ENCODE data around the gene SP110. TPM values are rescaled to one million over a fixed set of nuclear protein-coding genes. Genes with fewer than 3 reads are reported as not detected.

Gene SP110
- total RNA-seq, 1 experiment from 2014 or later, result 3.5 TPM

DNA sequence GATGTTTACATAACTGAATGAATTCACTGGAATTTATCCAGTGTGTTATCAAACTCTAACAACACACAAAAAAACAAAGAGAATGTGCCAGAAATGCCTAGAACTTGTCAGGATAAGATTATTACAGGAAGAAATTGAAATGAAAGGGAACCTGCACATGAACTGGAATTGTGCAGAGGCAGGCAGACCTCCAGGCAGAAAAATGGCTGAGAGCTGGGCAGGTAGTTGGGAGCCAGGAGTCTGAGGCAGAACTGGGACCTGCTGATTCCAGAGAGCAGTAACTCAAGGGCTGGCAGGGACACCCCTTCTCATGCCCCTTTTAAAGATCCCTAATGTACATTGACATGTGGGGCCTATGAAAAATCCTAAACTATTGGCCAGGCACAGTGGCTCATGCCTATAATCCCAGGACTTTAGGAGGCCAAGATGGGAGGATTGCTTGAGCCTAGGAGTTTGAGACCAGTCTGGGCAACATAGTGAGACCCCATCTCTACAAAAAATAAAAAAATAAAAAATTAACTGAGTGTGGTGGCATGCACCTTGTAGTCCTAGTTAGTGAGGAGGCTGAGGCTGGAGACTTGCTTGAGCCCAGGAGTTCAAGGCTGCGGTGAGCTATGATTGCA lies 674 bp upstream of the SP110 start:
- ChIA-PET CTCF (interaction anchor here (0.6 kb wide), 1 partner anchor 494 kb away, joined by 4 read pairs; no protein-coding TSS in a partner anchor), POLR2A (ENCODE audit: unreplicated experiment) (no interaction called here)
- H3K27ac ChIP-seq (ENCODE audit: low read length), result peak overlapping the region; percentile 26
- H3K79me2 ChIP-seq (ENCODE audit: low read length), result no peaks in the 10 kb centered on the region
- intact Hi-C loops (cut with micrococcal nuclease), result loop anchor here (10.0 kb wide), 1 partner anchor 574 kb away; no protein-coding TSS in a partner anchor
- H3K4me3 ChIP-seq (ENCODE audit: low read length), result peak overlapping the region; percentile 83
- DNase-seq (no peak), ATAC-seq (peak; percentile 16)
- H3K36me3 ChIP-seq (ENCODE audit: low read depth, low read length), result no peaks in the 10 kb centered on the region
- H3K9me3 ChIP-seq (ENCODE audit: low read length), result no peaks in the 10 kb centered on the region
- TF ChIP-seq, protein P1, sequence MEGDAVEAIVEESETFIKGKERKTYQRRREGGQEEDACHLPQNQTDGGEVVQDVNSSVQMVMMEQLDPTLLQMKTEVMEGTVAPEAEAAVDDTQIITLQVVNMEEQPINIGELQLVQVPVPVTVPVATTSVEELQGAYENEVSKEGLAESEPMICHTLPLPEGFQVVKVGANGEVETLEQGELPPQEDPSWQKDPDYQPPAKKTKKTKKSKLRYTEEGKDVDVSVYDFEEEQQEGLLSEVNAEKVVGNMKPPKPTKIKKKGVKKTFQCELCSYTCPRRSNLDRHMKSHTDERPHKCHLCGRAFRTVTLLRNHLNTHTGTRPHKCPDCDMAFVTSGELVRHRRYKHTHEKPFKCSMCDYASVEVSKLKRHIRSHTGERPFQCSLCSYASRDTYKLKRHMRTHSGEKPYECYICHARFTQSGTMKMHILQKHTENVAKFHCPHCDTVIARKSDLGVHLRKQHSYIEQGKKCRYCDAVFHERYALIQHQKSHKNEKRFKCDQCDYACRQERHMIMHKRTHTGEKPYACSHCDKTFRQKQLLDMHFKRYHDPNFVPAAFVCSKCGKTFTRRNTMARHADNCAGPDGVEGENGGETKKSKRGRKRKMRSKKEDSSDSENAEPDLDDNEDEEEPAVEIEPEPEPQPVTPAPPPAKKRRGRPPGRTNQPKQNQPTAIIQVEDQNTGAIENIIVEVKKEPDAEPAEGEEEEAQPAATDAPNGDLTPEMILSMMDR (conservative IDR thresholded peaks at IDR 0.05; ENCODE audit: low read depth, low read length), result no peak
- TF ChIP-seq EZH2 (IDR thresholded peaks at IDR 0.05; ENCODE audit: low read length, unreplicated experiment), result no peak
- no peak for TF ChIP-seq EZH2phosphoT487 (IDR thresholded peaks at IDR 0.05; ENCODE audit: borderline replicate concordance, low read length)
- TSS peak; percentile 99 for BruUV-seq (replicated peaks)
- peak overlapping the region; percentile 86 for H3K4me2 ChIP-seq (ENCODE audit: low read length)
- H2AFZ ChIP-seq (ENCODE audit: low read length), result peak overlapping the region; percentile 92
- H3K9ac ChIP-seq (ENCODE audit: low read length), result peak overlapping the region; percentile 26
- no peaks in the 10 kb centered on the region for H4K20me1 ChIP-seq (ENCODE audit: low read length)
- no peaks in the 10 kb centered on the region for H3K9me2 ChIP-seq (replicated peaks; ENCODE audit: low read length)
- 0 out of 2 replicates have a peak, but pooled peaks cover 9% of the 10 kb centered on the region for H3K4me1 ChIP-seq (ENCODE audit: insufficient read depth, low read length)
- no peaks in the 10 kb centered on the region for H3F3A ChIP-seq (ENCODE audit: low read length, unreplicated experiment)
- no peaks in the 10 kb centered on the region for H3K27me3 ChIP-seq (ENCODE audit: low read length)

- intact Hi-C loops (cut with micrococcal nuclease), result loop anchor here (10.0 kb wide), 1 partner anchor 196 kb away; the partner anchor contains the start of gene SP100
- BruUV-seq (replicated peaks), result no TSS peak
- Histone ChIP-seq H4K20me1 (ENCODE audit: low read length) (no peaks in the 10 kb centered on the region), H3F3A (ENCODE audit: low read length, unreplicated experiment) (no peaks in the 10 kb centered on the region), H3K27ac (ENCODE audit: low read length) (no peak overlapping the region), H3K9ac (ENCODE audit: low read length) (no peak overlapping the region), H3K4me1 (ENCODE audit: insufficient read depth, low read length) (0 out of 2 replicates have a peak, but pooled peaks cover 9% of the 10 kb centered on the region), H3K4me2 (ENCODE audit: low read length) (no peak overlapping the region), H3K27me3 (ENCODE audit: low read length) (no peaks in the 10 kb centered on the region), H3K9me3 (ENCODE audit: low read length) (no peaks in the 10 kb centered on the region), H3K79me2 (ENCODE audit: low read length) (no peaks in the 10 kb centered on the region), H2AFZ (ENCODE audit: low read length) (no peak overlapping the region), H3K36me3 (ENCODE audit: low read depth, low read length) (no peaks in the 10 kb centered on the region), H3K4me3 (ENCODE audit: low read length) (no peak overlapping the region), H3K9me2 (replicated peaks; ENCODE audit: low read length) (no peaks in the 10 kb centered on the region)
- DNase-seq, result no peak
- ATAC-seq, result no peak
- TF ChIP-seq EZH2 (IDR thresholded peaks at IDR 0.05; ENCODE audit: low read length, unreplicated experiment) (no peak), EZH2phosphoT487 (IDR thresholded peaks at IDR 0.05; ENCODE audit: borderline replicate concordance, low read length) (no peak)
- TF ChIP-seq, protein P1 (conservative IDR thresholded peaks at IDR 0.05; ENCODE audit: low read depth, low read length), result no peak
- ChIA-PET CTCF (no interaction called here), POLR2A (ENCODE audit: unreplicated experiment) (no interaction called here)
Observed at GRCh38 chr2:230218421-230218820, 1.4 kb downstream of the SP110 start.

GRCh38 chr2:230217424-230217823 lies 2.4 kb downstream of the SP110 start:
- Histone ChIP-seq H3K4me3 (ENCODE audit: low read length) (no peak overlapping the region), H2AFZ (ENCODE audit: low read length) (no peak overlapping the region), H3K9me3 (ENCODE audit: low read length) (no peaks in the 10 kb centered on the region), H3K4me1 (ENCODE audit: insufficient read depth, low read length) (0 out of 2 replicates have a peak, but pooled peaks cover 5% of the 10 kb centered on the region), H3K27ac (ENCODE audit: low read length) (no peak overlapping the region), H3K9me2 (replicated peaks; ENCODE audit: low read length) (no peaks in the 10 kb centered on the region), H3K36me3 (ENCODE audit: low read depth, low read length) (no peaks in the 10 kb centered on the region), H3F3A (ENCODE audit: low read length, unreplicated experiment) (no peaks in the 10 kb centered on the region), H3K4me2 (ENCODE audit: low read length) (no peak overlapping the region), H4K20me1 (ENCODE audit: low read length) (no peaks in the 10 kb centered on the region), H3K27me3 (ENCODE audit: low read length) (no peaks in the 10 kb centered on the region), H3K9ac (ENCODE audit: low read length) (no peak overlapping the region), H3K79me2 (ENCODE audit: low read length) (no peaks in the 10 kb centered on the region)
- intact Hi-C loops (cut with micrococcal nuclease), result loop anchor here (10.0 kb wide), 1 partner anchor 197 kb away; the partner anchor contains the start of gene SP100
- TF ChIP-seq, protein P1 (conservative IDR thresholded peaks at IDR 0.05; ENCODE audit: low read depth, low read length), result no peak
- TF ChIP-seq EZH2phosphoT487 (IDR thresholded peaks at IDR 0.05; ENCODE audit: borderline replicate concordance, low read length), result no peak
- TF ChIP-seq EZH2 (IDR thresholded peaks at IDR 0.05; ENCODE audit: low read length, unreplicated experiment), result no peak
- ChIA-PET CTCF (no interaction called here), POLR2A (ENCODE audit: unreplicated experiment) (no interaction called here)
- BruUV-seq (replicated peaks), result no TSS peak
- no peak for ATAC-seq
- no peak for DNase-seq

Data from PC-3 (cell line).